GDM1 (cell line): ENCODE results near the gene RBM44.
"Not testable (repeated sequence)": the region's sequence is repeated elsewhere in the genome, so short reads cannot be mapped to it uniquely, and the experiment has no call there.

Source experiments
- DNase-seq: peaks from one replicate; lab custom pipeline; 2025; lab: John Stamatoyannopoulos, UW

RBM44 gene

GRCh38 chr2:237798236-237799059 lies at the start of gene RBM44:
TSS of gene RBM44 (plus strand) at chr2:237798779. CDS start at chr2:237813610, 14,831 bp downstream.
- no peak for DNase-seq

GRCh38 chr2:237749002-237749401 lies 49.6 kb upstream of the RBM44 start:
- no peak for DNase-seq

GRCh38 chr2:237749961-237750360 lies 48.6 kb upstream of the RBM44 start:
- DNase-seq: no peak

GRCh38 chr2:237750441-237750840 lies 48.1 kb upstream of the RBM44 start:
- not testable (repeated sequence) for DNase-seq

- no peak for DNase-seq
Observed at GRCh38 chr2:237752761-237753165, 45.8 kb upstream of the RBM44 start.

- no peak for DNase-seq
Observed at GRCh38 chr2:237754182-237754581, 44.4 kb upstream of the RBM44 start.

- no peak for DNase-seq
Observed at GRCh38 chr2:237754626-237755248, 43.8 kb upstream of the RBM44 start.

GRCh38 chr2:237757616-237758015 lies 41.0 kb upstream of the RBM44 start:
- no peak for DNase-seq

- DNase-seq: no peak
Observed at GRCh38 chr2:237758185-237758584, 40.4 kb upstream of the RBM44 start.

- DNase-seq: no peak
Observed at GRCh38 chr2:237759176-237759575, 39.4 kb upstream of the RBM44 start.

- no peak for DNase-seq
Observed at GRCh38 chr2:237760506-237761502, 37.8 kb upstream of the RBM44 start.

GRCh38 chr2:237762291-237763182 lies 36.0 kb upstream of the RBM44 start:
- DNase-seq: not testable (repeated sequence)

- DNase-seq: no peak
Observed at GRCh38 chr2:237763812-237764211, 34.8 kb upstream of the RBM44 start.

GRCh38 chr2:237765122-237765521 lies 33.5 kb upstream of the RBM44 start:
- DNase-seq: not testable (repeated sequence)

GRCh38 chr2:237765875-237766274 lies 32.7 kb upstream of the RBM44 start:
- no peak for DNase-seq

- no peak for DNase-seq
Observed at GRCh38 chr2:237766340-237766739, 32.2 kb upstream of the RBM44 start.

- no peak for DNase-seq
Observed at GRCh38 chr2:237772513-237772912, 26.1 kb upstream of the RBM44 start.

GRCh38 chr2:237773826-237774225 lies 24.8 kb upstream of the RBM44 start:
- DNase-seq: no peak

- DNase-seq: peak; percentile 12
Observed at GRCh38 chr2:237774811-237775553, 23.6 kb upstream of the RBM44 start.

GRCh38 chr2:237779521-237779920 lies 19.1 kb upstream of the RBM44 start:
- DNase-seq: no peak
